ENCODE results near the gene USP34.

- TF ChIP-seq CTCF (IDR thresholded peaks at IDR 0.05) (no peak), POLR2A (IDR thresholded peaks at IDR 0.05) (no peak)
These were observed 135.7 kb downstream of the USP34 start for GRCh38 chr2:61335187-61335586.

Measured in esophagus squamous epithelium (tissue), 4 donors.